Tongue (tissue), 2 donors: ENCODE measurements around the gene ATIC. TPM values are rescaled to one million over a fixed set of nuclear protein-coding genes. Genes with fewer than 3 reads are reported as not detected.

Experiments used
- DNase-seq: peaks from one replicate; pipeline ENCODE4 v3.0.0-alpha.2; 2015
- total RNA-seq: library from RNA; depleted of rRNA; stranded (reverse); fragments of >200 nt; gene quantifications from one replicate; pipeline ENCODE4 v1.2.3, GENCODE V29; 2014

ATIC gene
- total RNA-seq, 1 donor from 2014 or later, result 20.8 TPM

- DNase-seq, result no peak
Observed at GRCh38 chr2:215399067-215399716, 87.3 kb downstream of the ATIC start.

Other genes starting within 250 kb of the ATIC start
- gene ABCA12, start 173.4 kb upstream of the ATIC start, total RNA-seq, result 1.7 TPM
- 717 TPM for gene FN1, start 124.0 kb downstream of the ATIC start, total RNA-seq